HG02852 (cell line): ENCODE measurements around the gene PLA2G4A.
A peak's percentile ranks its signal among the peaks of the same experiment; 100 is the strongest.

Experiments used
- ATAC-seq: cut with Tn5 transposase; IDR thresholded peaks from one replicate; pipeline ENCODE4 v1.9.1; 2021; ENCODE audit warnings: mild to moderate bottlenecking, moderate library complexity; ENCODE audit not compliant: unreplicated experiment

The PLA2G4A gene

DNA sequence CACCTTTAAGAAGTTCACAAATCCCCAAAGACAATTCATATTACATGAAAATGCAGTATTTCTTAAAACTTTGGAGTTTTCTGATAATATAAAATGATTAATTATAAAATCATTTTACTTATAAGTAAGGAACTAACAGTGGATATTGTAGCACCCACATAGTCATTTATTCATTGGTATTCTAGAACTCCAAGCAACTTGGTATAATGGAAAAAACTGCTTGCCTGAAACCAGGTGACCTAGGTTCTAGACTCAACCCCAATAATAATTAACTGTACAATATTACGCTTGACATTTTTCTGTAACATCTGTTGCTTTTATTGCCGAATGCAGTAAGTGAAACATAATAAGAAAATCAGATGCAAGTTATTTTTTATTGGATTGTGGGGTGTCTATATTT lies 2.4 kb downstream of the PLA2G4A start:
- ATAC-seq = no peak

DNA sequence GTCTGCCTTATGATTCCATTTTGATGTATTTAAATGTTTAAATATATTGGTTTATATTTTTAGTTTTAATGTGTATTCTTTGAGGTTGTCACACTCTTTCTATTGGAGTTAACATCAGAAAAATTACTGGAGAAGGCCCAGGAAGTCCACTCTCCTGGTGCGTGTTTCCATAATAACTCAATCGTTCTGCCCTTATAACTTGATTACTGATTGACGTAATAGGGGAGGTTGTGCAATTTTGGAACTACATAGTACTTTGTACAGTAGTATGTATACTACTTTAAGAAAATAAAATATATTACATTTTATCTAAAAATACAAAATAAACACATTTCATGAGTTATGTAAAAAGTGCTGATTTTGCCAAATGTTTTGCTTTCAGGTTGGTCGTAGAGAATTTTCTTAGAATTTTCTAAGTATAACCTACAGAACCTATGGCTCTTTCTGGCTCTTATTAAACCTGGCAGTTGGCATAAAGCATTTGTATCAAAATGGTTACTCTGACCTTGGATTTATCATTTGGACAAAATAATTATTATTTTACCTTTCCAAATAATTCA lies 5.7 kb downstream of the PLA2G4A start:
- ATAC-seq = no peak

DNA sequence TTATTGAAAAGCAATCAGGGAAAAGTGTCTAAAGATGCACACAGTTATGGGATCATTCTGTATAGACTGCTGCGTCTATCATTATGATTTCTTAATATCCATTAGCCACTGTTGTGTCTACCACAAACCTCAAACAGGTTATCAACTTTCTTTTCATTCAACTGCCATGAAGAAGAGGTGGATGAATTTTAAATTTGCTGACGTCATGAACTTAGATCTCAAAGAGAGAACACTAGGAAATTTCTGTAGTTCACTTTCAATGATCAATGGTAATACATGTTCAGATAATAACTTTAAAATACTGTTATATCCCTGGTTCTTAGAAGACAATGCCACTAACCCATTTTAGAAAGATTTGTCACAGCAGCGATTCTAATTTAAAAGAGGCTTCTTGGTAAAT lies 6.7 kb downstream of the PLA2G4A start:
- ATAC-seq = no peak

DNA sequence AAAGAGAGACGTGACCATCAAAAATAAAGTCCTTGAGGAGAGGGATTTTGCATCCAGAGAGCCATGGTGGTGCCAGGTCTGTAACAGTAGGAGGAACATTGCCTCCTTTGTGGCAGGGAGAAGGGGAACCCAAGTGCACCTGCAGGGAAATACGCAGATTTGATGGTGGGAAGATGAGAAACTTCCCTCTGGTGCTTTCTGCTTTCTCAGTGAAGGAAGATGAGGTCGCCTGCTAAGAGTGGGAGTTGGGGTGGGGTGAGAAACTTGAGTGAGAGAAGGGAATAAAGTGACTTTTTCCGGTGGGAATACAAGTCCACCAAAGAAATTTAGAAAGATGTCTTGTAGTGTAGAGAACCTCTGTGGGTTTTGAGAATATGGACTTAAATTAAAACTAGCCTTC lies 9.1 kb downstream of the PLA2G4A start:
- no peak for ATAC-seq

DNA sequence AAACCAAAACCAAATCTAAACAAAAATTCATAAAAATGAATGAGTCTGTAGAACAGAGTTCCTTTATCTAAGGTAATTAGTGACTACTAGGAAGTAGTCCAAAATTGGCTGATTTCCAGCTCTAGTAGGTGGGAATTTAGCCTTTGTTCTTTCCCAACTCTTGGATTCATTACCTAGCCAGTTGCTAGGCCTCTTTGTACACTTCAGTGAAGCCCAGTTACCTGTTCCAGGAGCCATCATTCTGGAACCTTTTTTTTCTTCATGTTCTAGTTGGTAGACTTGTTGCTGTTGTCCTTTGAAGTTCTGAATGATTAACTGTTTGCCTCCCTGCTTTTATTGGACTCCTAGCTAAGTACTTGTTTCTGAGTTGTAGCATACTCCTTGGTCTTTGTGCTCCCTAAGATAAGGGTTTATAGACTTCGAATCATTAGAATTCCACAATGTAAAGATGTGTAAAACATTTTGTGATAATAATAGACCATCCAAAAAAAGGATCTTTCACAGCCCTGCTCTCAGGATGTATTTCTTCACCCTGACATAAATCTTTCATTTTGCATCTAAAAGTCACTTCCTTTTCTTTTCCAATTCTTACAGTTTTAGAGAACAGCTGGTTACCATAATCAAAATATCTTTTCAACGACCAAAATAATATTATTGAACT lies 9.8 kb downstream of the PLA2G4A start:
- ATAC-seq = no peak

DNA sequence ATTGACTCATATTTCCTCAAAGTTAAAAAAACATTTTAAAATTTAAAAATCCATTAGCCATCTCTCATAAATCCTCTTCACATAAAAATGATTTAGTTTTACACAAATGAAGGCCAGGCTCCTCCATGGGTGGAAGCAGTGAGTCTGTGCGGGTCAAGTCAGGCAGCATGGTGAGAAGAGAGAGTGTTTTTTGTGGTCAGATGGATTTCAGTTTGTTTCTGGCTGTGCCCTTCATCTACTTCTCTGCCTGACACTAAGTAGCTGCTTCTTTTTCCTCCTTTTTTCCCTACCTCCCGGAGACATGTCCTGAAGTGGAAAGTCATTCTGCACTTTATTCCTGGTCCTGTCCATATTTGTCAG lies 10.3 kb downstream of the PLA2G4A start:
- peak; percentile 53 for ATAC-seq

DNA sequence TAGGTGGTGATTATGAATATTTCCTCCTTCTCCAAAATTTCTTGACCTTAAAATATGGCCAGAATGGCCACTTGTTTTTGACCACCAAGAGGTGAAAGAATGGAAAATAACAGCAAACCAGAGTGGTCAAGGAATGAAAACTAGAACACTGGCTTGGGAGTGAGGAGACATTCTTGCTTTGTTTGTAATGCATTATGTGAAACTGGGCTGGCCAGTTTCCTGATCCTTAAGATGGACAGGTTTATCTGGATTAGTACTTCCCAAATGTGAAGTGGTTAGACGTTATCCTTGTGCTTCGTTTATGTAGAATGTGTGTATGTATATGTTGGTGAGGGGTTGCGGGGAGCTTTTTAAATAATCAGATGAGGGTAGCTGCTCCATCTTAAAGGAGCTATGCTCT lies 12.8 kb downstream of the PLA2G4A start:
- ATAC-seq = no peak

DNA sequence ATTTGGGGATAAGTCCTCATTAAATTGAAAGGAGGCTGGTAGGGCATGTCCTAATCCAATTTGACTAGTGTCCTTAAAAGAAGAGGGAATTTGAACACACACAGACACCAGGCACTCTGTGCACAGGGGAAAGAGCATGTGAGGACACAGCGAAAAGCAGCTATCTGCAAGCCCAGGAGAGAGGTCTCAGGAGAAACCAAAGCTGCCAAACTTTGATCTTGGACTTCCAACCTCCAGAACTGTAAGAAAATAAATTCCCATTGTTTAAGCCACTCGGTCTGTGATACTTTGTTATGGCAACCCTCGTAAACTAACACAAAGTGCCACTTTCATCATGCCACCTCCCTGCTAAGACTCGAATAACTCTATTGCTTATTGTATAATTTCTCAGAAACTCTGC lies 13.8 kb downstream of the PLA2G4A start:
- ATAC-seq = no peak

DNA sequence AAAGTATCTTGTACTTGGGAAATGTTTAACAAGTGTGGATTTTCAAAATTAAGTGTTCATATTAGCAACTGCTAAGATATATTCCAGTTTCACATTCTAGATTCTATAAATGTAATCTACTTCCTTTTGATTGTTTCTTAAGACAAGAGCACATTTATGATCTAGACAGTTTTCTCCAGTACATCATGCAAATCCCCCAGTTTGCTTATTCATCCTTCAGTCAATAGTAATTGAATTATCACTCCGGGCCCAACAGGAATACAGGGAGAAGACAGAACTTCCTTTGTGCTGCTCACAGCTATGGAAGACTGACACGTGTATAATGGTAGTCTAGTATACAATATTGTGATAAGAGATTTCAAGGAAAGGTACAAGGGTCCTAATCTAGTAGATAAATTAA lies 14.5 kb downstream of the PLA2G4A start:
- ATAC-seq = no peak

DNA sequence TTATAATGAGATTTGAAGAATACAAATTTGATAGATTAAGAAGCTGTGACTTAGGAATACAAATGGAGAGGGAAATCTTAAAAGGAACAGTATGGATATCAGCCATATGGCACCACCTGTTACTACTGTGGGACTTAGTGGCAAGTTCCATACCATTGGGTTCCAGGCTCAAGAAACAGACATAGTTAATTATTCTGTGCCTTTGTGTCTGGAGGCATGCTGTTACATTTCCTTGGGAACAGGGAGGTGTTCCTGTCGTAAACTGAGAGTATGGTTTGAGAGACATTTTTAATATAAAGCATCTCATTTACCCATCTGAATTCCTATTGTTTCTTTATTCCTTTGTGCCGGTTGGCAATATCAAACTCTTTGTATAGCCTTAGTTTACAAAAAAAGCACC lies 15.2 kb downstream of the PLA2G4A start:
- ATAC-seq = no peak

DNA sequence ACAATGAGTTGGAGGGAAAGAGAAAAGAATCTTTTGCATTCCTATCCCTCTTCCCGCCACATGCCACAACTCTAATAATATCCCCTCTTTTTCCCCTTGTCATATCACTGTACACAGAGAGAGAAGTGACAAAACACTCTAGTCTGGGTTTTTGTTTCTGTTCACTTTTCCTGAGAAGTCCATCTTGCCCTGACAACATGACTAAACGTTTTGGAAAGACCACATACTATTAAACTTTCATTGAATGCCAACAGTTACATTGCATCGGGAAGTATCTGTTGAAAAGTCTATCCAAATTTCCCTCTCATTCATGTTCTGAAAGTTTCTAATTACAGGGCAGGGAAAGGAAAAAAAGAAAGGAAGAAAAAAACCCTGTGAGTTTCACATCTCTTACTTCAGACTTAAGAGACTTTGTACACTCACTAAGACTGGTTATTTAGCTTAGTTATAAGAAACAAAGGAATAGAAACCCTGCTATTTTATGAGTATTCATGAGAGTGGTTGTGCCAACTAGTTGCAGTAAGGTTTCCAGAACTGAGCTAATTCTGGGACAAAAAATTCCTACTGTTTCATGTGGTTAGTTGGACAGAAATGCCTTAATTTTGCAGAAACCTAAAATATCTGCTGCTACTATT lies 16.9 kb downstream of the PLA2G4A start:
- no peak for ATAC-seq

DNA sequence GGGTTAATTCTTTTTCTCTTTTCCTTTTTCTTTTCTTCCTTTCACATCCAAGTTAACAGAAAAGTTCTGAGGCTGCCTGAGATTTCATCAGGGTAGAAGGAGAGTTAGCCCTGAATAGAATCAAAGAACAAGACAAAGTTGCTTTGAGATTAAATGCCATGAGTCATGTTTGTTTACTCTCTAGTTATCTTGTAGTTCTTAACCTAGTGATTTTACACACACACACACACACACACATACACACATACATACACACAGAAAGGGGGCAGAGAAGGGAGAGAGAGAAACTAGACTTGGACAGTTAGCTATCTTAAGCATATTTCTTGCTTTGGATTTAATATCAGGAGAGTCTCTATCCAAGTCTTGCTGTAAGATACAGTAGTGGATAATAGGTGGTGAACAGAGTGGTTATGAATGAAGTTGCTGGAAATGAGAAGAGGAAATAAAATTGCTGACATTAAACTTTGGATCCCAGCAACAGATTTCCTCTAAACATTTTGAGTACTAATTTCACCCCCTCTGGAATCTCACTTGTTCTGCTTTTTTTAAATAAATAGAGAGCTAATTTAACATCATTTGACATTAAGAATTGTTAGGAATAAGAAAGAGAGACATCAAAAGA lies 19.9 kb downstream of the PLA2G4A start:
- no peak for ATAC-seq

DNA sequence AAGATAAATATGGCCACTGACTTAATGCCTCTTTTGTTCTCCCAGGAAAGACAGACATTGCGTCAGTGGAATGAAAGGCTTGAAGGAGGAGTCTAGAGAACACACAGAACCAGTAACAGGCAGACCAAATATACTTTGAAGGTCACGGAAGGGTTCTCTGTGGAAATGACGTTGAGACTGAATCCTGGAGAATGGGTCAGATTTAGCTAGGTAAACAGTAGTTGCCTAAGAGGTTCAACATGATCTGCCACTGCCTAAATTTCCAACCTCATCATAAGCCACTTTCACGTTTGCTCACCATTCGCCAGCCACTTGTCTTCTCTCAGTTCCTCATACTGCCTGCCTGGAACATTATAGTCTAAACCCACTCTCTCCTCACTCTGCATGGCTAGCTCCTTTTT lies 20.5 kb downstream of the PLA2G4A start:
- ATAC-seq = peak; percentile 97

DNA sequence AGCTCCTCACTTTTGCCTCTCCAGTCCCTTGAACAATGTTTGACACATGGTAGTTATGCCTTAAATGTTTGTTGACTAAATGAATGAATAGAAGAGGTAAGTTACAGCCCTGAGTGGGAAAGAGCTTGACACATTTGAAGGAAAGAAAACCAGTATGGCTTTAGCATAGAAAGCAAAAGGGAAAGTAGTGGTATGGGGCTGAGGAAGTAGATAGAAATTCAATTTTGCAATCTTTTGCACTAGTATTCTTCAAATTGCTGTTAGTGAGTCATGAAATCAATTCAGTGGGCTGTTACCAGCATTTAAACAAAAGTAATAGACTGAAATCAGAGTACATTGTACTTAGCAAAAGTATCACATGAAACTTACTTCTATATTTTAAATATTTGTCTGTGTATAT lies 21.1 kb downstream of the PLA2G4A start:
- ATAC-seq = peak; percentile 40

DNA sequence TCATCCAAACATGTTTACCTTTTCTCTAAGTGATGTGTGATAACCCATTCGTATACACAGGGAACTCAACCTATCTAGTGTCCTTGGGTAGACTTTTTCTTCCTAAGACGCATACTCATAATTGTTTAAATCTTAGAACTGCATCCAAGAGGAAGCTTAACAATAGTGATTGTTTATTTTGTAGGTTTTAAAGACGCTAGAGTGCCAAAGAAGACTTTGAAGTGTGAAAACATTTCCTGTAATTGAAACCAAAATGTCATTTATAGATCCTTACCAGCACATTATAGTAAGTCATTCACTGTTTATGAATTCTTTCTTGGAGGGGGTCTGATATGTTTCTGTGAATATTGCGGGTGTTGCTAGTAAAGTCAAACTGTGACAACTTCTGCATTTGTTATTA lies 25.4 kb downstream of the PLA2G4A start:
- no peak for ATAC-seq

DNA sequence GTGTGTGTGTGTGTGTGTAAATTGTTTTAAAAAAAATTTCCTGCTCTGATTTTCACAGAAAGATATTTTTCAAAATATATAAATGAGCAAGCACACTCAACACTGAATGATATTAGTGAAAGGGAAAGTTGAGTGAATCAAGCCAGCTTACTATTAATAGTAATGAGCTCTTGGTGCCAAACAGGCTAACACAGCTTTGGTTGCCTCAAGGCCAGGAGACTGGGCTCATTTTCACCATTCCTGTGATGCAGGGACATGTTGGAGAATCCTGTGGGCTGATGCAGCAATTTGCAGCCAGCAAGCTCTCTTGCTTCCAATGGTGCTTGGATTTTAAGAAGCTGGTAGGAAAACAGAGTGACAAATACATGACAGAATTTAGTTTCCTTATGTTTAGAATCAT lies 30.2 kb downstream of the PLA2G4A start:
- ATAC-seq = no peak

DNA sequence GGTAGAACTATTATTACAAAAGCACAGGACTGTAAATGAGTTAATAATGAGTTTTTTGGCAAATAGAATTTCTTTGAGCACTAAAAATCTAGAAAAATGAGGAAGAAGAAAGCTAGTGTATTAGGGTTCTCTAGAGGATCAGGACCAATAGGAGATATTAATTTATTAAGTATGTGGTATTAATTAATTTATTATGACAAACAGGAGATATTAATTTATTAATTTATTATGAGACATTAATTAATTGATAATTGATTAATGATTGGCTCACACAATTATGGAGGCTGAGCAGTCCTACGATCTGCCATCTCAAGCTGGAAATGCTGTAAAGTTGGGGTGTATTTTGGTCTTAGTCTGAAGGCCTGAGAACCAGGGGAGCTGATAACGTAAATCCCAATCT lies 31.2 kb downstream of the PLA2G4A start:
- ATAC-seq = no peak

DNA sequence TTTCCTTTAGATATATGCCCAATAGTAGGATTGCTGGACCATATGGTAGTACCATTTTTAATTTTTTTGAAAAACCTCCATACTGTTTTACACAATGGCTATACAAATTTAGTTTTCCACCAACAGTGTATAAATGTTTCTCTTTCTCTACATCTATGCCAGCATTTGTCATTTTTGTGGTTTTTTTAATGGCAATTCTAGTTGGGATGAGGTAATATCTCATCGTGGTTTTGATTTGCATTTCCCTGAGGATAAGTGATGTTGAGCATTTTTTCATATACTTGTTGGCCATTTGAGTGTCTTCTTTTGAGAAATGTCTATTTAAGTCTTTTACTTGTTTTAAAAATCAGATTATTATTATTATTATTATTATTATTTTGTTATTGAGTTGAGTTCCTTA lies 35.5 kb downstream of the PLA2G4A start:
- no peak for ATAC-seq

DNA sequence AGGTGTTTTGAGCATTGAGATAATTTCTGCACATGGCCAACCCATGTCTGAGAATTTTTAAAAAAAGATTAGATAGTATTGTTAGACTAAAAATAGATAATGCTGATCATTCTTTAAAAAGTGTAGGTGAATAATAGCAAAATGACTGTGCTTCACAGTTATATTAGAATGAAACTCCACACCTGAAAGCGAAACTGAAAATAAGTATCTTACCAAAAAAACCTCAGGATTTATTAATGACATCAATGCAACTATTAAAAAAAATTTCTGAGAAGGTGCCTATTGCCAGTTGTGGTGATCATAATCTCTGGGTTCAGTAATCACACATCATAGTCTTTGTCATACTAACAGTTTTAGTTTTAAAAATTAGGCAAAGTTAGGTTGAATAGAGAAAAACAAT lies 36.5 kb downstream of the PLA2G4A start:
- ATAC-seq = peak; percentile 86

DNA sequence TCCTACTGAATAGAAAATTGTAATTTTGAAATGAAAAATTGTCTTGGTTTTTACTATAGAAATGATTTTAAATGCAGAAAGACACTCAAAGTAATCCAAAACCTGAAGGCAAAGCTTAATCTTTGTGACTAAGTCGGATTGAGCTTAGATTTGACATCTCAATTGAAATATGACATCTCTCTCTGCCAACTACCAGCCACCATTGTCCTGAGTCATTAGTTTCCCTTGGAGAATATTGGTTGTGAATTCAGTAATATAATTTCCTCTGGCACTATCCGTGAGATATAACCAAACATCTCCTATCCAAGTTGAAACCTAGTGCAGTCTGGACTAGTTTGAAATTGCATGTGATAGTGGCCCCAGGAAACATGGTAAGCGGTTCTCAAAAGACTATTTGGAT lies 37.1 kb downstream of the PLA2G4A start:
- ATAC-seq = no peak

DNA sequence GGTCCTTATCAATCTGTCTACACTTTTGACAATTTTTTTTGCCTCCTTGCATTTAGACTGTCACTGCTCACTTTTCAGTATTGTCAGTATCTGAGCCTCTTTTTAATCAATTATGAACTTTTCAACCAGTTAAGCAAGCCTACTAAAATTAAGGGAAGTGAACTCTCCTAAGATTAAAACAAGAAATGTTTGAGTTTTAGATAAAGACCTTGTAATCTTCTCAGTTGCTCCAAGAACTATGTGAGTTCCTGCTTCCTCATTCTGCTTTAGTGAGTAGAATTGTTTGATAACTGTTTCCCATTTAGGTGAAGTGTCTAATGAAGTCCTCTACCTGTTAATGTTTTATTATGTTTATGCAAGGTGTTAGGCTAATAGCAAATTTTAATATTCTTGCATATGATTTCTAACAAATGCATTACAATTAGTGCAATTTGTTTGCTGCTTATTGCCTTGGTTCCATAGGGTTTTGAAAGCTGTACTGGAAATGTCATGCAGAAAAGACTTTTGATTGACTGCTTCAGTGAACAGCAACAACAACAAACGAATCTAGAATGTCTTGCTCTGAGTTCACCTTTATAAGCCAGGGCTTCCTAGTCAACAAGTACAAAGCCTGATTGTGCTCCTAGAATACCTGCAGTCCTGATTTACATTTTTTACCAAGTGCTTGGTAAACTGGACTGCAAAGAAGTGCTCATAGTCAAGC lies 40.9 kb downstream of the PLA2G4A start:
- ATAC-seq = no peak

DNA sequence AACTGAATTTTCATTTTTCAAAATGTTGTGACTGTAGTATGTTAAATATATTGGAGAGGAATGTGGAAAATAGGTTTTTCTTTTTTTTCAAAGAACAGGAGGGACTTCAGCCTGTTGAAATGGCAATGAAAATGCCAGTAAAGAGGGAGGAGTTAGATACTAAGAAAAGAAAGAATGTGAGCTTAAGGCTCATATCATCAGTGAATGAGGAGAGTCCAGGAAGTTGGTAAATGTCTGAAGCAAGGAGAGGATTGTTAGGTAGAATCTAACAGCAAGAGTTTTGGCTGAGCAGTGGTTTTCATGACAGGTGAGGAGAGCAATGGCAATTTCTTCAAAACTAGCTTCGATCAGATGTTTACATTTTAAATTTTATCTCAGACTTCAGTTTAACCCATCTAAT lies 43.0 kb downstream of the PLA2G4A start:
- ATAC-seq = no peak
